Measurements from ENCODE around the gene TEX29.

Gene TEX29

GRCh38 chr13:111304041-111304544 is 16.3 kb upstream of the TEX29 start:
- no peak overlapping the region for H3K4me2 ChIP-seq (ENCODE audit: low read depth, low read length, poor library complexity, severe bottlenecking)
- H3F3A ChIP-seq (ENCODE audit: insufficient read depth): no peaks in the 10 kb centered on the region

GRCh38 chr13:111304603-111305289 is 15.7 kb upstream of the TEX29 start:
- Histone ChIP-seq H3K9me3 (ENCODE audit: insufficient read depth, low read length) (no peaks in the 10 kb centered on the region), H3K4me3 (ENCODE audit: insufficient read depth, low read length, poor library complexity, severe bottlenecking) (no peak overlapping the region), H3F3A (ENCODE audit: insufficient read depth) (no peaks in the 10 kb centered on the region), H3K79me2 (ENCODE audit: insufficient read depth, low read length) (no peaks in the 10 kb centered on the region), H3K9me2 (replicated peaks; ENCODE audit: insufficient read depth, low read length) (no peaks in the 10 kb centered on the region), H3K27me3 (ENCODE audit: low read length) (no peaks in the 10 kb centered on the region), H4K20me1 (ENCODE audit: low read depth, low read length) (no peaks in the 10 kb centered on the region), H3K4me2 (ENCODE audit: low read depth, low read length, poor library complexity, severe bottlenecking) (no peak overlapping the region), H3K9ac (ENCODE audit: low read length) (no peak overlapping the region), H3K36me3 (ENCODE audit: low read length) (peaks cover 12% of the 10 kb centered on the region), H2AFZ (ENCODE audit: low read depth, low read length, severe bottlenecking) (no peak overlapping the region), H3K27ac (ENCODE audit: low read depth, low read length) (no peak overlapping the region)
- TF ChIP-seq EZH2phosphoT487 (conservative IDR thresholded peaks at IDR 0.05; ENCODE audit: low read length): no peak

More at GRCh38 chr13:111304041-111304544, 16.3 kb upstream of the TEX29 start:
- H3K27ac ChIP-seq (ENCODE audit: low read depth, low read length): no peak overlapping the region
- H3K79me2 ChIP-seq (ENCODE audit: insufficient read depth, low read length): no peaks in the 10 kb centered on the region
- no peaks in the 10 kb centered on the region for H4K20me1 ChIP-seq (ENCODE audit: low read depth, low read length)
- H3K27me3 ChIP-seq (ENCODE audit: low read length): no peaks in the 10 kb centered on the region
- no peak overlapping the region for H3K9ac ChIP-seq (ENCODE audit: low read length)
- no peaks in the 10 kb centered on the region for H3K9me3 ChIP-seq (ENCODE audit: insufficient read depth, low read length)
- TF ChIP-seq EZH2phosphoT487 (conservative IDR thresholded peaks at IDR 0.05; ENCODE audit: low read length) (no peak), CTCF (IDR thresholded peaks at IDR 0.05; ENCODE audit: insufficient read depth, low read length, poor library complexity, severe bottlenecking) (no peak)
- no peak overlapping the region for H3K4me3 ChIP-seq (ENCODE audit: insufficient read depth, low read length, poor library complexity, severe bottlenecking)
- peaks cover 12% of the 10 kb centered on the region for H3K36me3 ChIP-seq (ENCODE audit: low read length)
- H3K9me2 ChIP-seq (replicated peaks; ENCODE audit: insufficient read depth, low read length): no peaks in the 10 kb centered on the region
- no peak overlapping the region for H2AFZ ChIP-seq (ENCODE audit: low read depth, low read length, severe bottlenecking)

DNA sequence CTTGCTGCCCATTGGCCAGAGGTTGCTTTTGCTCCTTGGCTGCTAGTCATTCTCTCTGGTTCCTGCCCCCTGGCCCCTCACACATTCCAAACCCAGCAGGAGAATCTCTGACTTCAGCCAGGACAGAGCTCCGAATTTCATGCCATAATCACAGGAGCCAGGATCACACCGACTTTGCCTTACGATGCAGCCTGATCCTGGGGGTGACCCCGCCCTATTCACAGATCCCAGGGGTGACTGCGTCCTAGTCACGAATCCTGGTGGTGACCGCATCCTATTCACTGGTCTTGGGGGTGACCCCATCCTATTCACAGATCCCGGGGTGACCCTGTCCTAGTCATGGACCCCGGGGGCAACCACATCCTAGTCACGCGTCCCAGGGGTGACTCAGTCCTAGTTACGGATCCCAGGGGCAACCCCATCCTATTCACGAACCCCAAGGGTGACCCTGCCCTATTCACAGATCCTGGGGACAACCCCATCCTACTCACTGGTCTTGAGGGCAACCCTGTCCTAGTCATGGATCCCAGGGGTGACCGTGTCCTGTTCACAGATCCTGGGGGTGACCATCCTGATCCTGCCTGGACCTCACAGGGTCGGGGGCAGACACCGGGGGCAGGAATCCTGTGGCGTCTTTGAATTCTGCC is 7.4 kb upstream of the TEX29 start:
- Histone ChIP-seq H3K79me2 (ENCODE audit: insufficient read depth, low read length) (no peaks in the 10 kb centered on the region), H4K20me1 (ENCODE audit: low read depth, low read length) (no peaks in the 10 kb centered on the region), H3K36me3 (ENCODE audit: low read length) (no peaks in the 10 kb centered on the region), H3K27ac (ENCODE audit: low read depth, low read length) (no peak overlapping the region), H3K9me3 (ENCODE audit: insufficient read depth, low read length) (no peaks in the 10 kb centered on the region), H3K9me2 (replicated peaks; ENCODE audit: insufficient read depth, low read length) (no peaks in the 10 kb centered on the region), H3K4me2 (ENCODE audit: low read depth, low read length, poor library complexity, severe bottlenecking) (no peak overlapping the region), H3F3A (ENCODE audit: insufficient read depth) (no peaks in the 10 kb centered on the region), H3K4me3 (ENCODE audit: insufficient read depth, low read length, poor library complexity, severe bottlenecking) (no peak overlapping the region), H2AFZ (ENCODE audit: low read depth, low read length, severe bottlenecking) (no peak overlapping the region), H3K27me3 (ENCODE audit: low read length) (no peaks in the 10 kb centered on the region), H3K9ac (ENCODE audit: low read length) (no peak overlapping the region)
- no peak for TF ChIP-seq CTCF (IDR thresholded peaks at IDR 0.05; ENCODE audit: insufficient read depth, low read length, poor library complexity, severe bottlenecking)
- no peak for TF ChIP-seq EZH2phosphoT487 (conservative IDR thresholded peaks at IDR 0.05; ENCODE audit: low read length)

DNA sequence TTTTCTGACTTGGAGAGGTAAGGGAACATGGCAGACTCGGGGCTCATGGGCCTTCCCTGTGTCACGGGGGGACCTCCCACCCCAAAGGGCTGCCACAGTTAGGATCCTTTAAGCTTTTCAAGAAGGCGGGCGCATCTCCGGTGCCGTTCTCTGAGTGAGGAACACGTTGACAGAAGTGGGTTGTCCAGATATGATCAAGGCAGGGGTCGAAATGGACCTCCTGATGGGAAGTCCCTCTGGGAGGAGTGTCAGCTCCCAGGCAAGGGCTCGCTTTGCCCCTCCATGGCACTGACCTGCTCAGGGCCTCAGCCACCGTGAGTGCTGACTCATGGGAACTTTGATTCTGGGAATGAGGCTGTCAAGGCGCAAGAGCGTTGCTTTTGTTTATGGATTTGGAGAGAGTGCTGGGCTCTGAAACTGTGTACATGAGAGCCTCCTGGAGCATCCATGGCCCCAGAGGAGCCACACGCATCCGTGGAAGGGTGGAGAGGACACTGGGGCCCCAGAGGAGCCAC is 6.5 kb upstream of the TEX29 start:
- Histone ChIP-seq H3K4me2 (ENCODE audit: low read depth, low read length, poor library complexity, severe bottlenecking) (no peak overlapping the region), H3F3A (ENCODE audit: insufficient read depth) (no peaks in the 10 kb centered on the region), H3K27me3 (ENCODE audit: low read length) (no peaks in the 10 kb centered on the region), H3K9me3 (ENCODE audit: insufficient read depth, low read length) (no peaks in the 10 kb centered on the region), H3K4me3 (ENCODE audit: insufficient read depth, low read length, poor library complexity, severe bottlenecking) (no peak overlapping the region), H3K9me2 (replicated peaks; ENCODE audit: insufficient read depth, low read length) (no peaks in the 10 kb centered on the region), H3K36me3 (ENCODE audit: low read length) (no peaks in the 10 kb centered on the region), H3K9ac (ENCODE audit: low read length) (no peak overlapping the region), H3K79me2 (ENCODE audit: insufficient read depth, low read length) (no peaks in the 10 kb centered on the region), H4K20me1 (ENCODE audit: low read depth, low read length) (no peaks in the 10 kb centered on the region), H2AFZ (ENCODE audit: low read depth, low read length, severe bottlenecking) (no peak overlapping the region), H3K27ac (ENCODE audit: low read depth, low read length) (no peak overlapping the region)
- TF ChIP-seq EZH2phosphoT487 (conservative IDR thresholded peaks at IDR 0.05; ENCODE audit: low read length) (no peak), CTCF (IDR thresholded peaks at IDR 0.05; ENCODE audit: insufficient read depth, low read length, poor library complexity, severe bottlenecking) (no peak)

All from SU-DHL-6 (cell line).